NT2/D1 (cell line): ENCODE data around the gene ITGB7.

ENCODE experiments used
- SUZ12 ChIP-seq: IDR thresholded peaks from 2 replicates; pipeline ENCODE4 v1.6.1; 2011; ENCODE audit not compliant: insufficient read length, insufficient read depth; ENCODE audit errors: extremely low read depth
- YY1 ChIP-seq: IDR thresholded peaks from 2 replicates; pipeline ENCODE4 v1.6.1; 2011; ENCODE audit not compliant: insufficient read length, insufficient read depth
- ZNF274 ChIP-seq: IDR thresholded peaks from 2 replicates; pipeline ENCODE4 v1.6.1; 2011; ENCODE audit warnings: mild to moderate bottlenecking, low read depth, low read length

- TF ChIP-seq ZNF274 (no peak), YY1 (no peak), SUZ12 (no peak)
These were observed 56.0 kb downstream of the ITGB7 start for GRCh38 chr12:53151039-53151438.
